ENCODE results near the gene PER2. TPM values are rescaled to one million over a fixed set of nuclear protein-coding genes. Genes with fewer than 3 reads are reported as not detected.

The PER2 gene
- total and polyA plus RNA-seq, 2 donors from 2014 or later, result 1.8 to 28.4 TPM

DNA sequence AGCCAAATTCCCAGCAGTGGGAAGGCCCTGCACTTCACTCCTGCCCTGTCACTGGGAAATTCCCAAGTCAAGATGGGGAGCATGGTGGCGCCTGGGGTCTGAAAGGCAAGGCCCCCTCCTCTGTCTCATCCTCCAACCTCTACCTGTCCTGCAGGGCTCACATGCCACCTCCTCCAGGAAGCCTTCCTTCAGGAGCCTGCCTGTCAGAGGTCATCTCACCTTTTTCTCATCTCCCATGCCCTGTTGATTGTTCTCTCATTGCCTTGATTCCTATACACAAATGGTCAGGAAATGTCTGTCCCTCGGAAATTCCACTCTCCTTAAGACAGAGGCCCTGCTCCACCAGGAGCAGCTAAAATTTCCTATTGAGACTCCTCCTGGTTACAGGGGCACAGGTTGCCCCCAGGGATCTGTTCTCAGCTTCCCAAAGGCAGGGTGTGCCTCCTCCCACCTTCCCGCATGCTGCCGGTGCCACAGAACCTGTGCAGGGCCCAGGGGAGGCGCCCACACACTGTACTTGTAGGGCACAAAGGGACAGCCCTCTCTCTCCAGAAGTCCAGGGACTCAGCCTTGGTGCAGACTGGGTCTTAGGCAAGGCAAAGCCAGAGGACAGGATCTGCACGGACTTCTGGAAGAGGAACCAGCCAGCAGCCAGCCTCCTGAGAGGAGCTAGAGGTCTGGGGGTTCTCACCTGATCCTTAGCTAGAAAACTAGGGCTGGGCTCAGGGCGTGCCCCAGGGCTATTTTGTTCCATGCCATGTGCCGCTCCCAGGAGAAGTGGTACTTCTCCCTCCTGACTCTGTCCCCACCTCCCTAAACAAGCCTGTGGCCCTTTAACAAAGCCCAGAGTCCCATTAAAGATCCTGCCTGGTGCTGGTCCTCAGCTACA is 61.5 kb downstream of the PER2 start:
- Histone ChIP-seq H3K9me3 (ENCODE audit: control insufficient read depth in 2 of 3, insufficient read depth in 1 of 3, low read length in 3 of 3) (no peaks in the 10 kb centered on the region), H3K27ac (ENCODE audit: low read depth in 2 of 2, low read length in 2 of 2) (no peak overlapping the region), H3K9ac (ENCODE audit: low read length in 3 of 3) (no peak overlapping the region), H3K4me3 (ENCODE audit: low read length in 3 of 3) (no peak overlapping the region), H3K36me3 (ENCODE audit: control insufficient read depth in 2 of 3, insufficient read depth in 3 of 3, low read length in 3 of 3) (no peaks in the 10 kb centered on the region), H3K27me3 (ENCODE audit: control insufficient read depth, insufficient read depth, low read length) (no peaks in the 10 kb centered on the region), H3K4me1 (ENCODE audit: control insufficient read depth in 2 of 3, insufficient read depth in 2 of 3, low read depth in 1 of 3, low read length in 3 of 3) (peaks cover 0 to 3% (median 2%) of the 10 kb centered on the region in 3 donors)
- TF ChIP-seq CTCF (IDR thresholded peaks at IDR 0.05; ENCODE audit: borderline replicate concordance, extremely low read depth, insufficient read depth), result no peak
- DNase-seq (no peak), FAIRE-seq (no peak)
- intact Hi-C loops (cut with DNase I), result no loop called here

GRCh38 chr2:238225911-238226697 is 62.3 kb downstream of the PER2 start:
- TF ChIP-seq CTCF (IDR thresholded peaks at IDR 0.05; ENCODE audit: borderline replicate concordance, extremely low read depth, insufficient read depth), result no peak

GRCh38 chr2:238225121-238225520 is 63.3 kb downstream of the PER2 start:
- Histone ChIP-seq H3K4me1 (ENCODE audit: control insufficient read depth in 2 of 3, insufficient read depth in 2 of 3, low read depth in 1 of 3, low read length in 3 of 3) (no peaks in the 10 kb centered on the region), H3K27me3 (ENCODE audit: control insufficient read depth, insufficient read depth, low read length) (no peaks in the 10 kb centered on the region), H3K4me3 (ENCODE audit: low read length in 3 of 3) (no peak overlapping the region), H3K9ac (ENCODE audit: low read length in 3 of 3) (no peak overlapping the region), H3K9me3 (ENCODE audit: control insufficient read depth in 2 of 3, insufficient read depth in 1 of 3, low read length in 3 of 3) (no peaks in the 10 kb centered on the region), H3K36me3 (ENCODE audit: control insufficient read depth in 2 of 3, insufficient read depth in 3 of 3, low read length in 3 of 3) (no peaks in the 10 kb centered on the region), H3K27ac (ENCODE audit: low read depth in 2 of 2, low read length in 2 of 2) (no peak overlapping the region)
- no peak for TF ChIP-seq CTCF (IDR thresholded peaks at IDR 0.05; ENCODE audit: borderline replicate concordance, extremely low read depth, insufficient read depth)
- FAIRE-seq (no peak), DNase-seq (peak in 1 of 5 donors; percentile 58)
- intact Hi-C loops (cut with DNase I), result no loop called here

More at GRCh38 chr2:238225911-238226697, 62.3 kb downstream of the PER2 start:
- DNase-seq (peak in 2 of 5 donors; percentile 51 to 68), FAIRE-seq (no peak)
- no peaks in the 10 kb centered on the region for H3K9me3 ChIP-seq (ENCODE audit: control insufficient read depth in 2 of 3, insufficient read depth in 1 of 3, low read length in 3 of 3)
- intact Hi-C loops (cut with DNase I), result no loop called here
- H3K4me1 ChIP-seq (ENCODE audit: control insufficient read depth in 2 of 3, insufficient read depth in 2 of 3, low read depth in 1 of 3, low read length in 3 of 3), result peaks cover 0 to 2% (median 0%) of the 10 kb centered on the region in 3 donors
- H3K4me3 ChIP-seq (ENCODE audit: low read length in 3 of 3), result no peak overlapping the region
- H3K36me3 ChIP-seq (ENCODE audit: control insufficient read depth in 2 of 3, insufficient read depth in 3 of 3, low read length in 3 of 3), result no peaks in the 10 kb centered on the region
- no peak overlapping the region for H3K27ac ChIP-seq (ENCODE audit: low read depth in 2 of 2, low read length in 2 of 2)
- H3K27me3 ChIP-seq (ENCODE audit: control insufficient read depth, insufficient read depth, low read length), result no peaks in the 10 kb centered on the region
- H3K9ac ChIP-seq (ENCODE audit: low read length in 3 of 3), result no peak overlapping the region
